Gastrocnemius medialis (tissue), 4 donors: ENCODE data around the gene PLD1. TPM values are rescaled to one million over a fixed set of nuclear protein-coding genes. Genes with fewer than 3 reads are reported as not detected.
A peak's percentile ranks its signal among the peaks of the same experiment; 100 is the strongest.

Source experiments
- ATAC-seq, 2 donors: fragments of 150-250 bp; one replicate each; pipeline ENCODE4 v1.9.1; 2016
- DNase-seq, 2 donors: peaks; one replicate each; pipeline ENCODE4 v3.0.0-alpha.2; 2019
- H3K27ac ChIP-seq, 4 donors: fragments of 200-600 bp; sonication (generic); 1 replicate in 1 of 4; 2 replicates in 3 of 4; pipeline ENCODE4 v1.5.1; 2016 to 2018; ENCODE audit warnings: mild to moderate bottlenecking in 2 of 4, moderate library complexity in 1 of 4
- H3K27me3 ChIP-seq, 3 donors: fragments of 200-600 bp; sonication (generic) in 2 of 3; 1 replicate in 1 of 3; 2 replicates in 2 of 3; pipeline versions ENCODE4 v1.5.1 to v1.6.0; 2016 to 2019; ENCODE audit warnings: mild to moderate bottlenecking in 1 of 3, moderate library complexity in 1 of 3
- H3K36me3 ChIP-seq, 2 donors: fragments of 200-600 bp; sonication (generic) in 1 of 2; one replicate each; pipeline ENCODE4 v1.5.1; 2017 to 2018
- H3K4me1 ChIP-seq, 2 donors: fragments of 200-600 bp; sonication (generic) in 1 of 2; one replicate each; pipeline ENCODE4 v1.5.1; 2016 to 2017; ENCODE audit warnings: mild to moderate bottlenecking in 2 of 2
- H3K4me3 ChIP-seq, 4 donors: fragments of 200-600 bp; sonication (generic) in 3 of 4; 1 replicate in 1 of 4; 2 replicates in 3 of 4; pipeline ENCODE4 v1.5.1; 2016 to 2019; ENCODE audit warnings: mild to moderate bottlenecking in 2 of 4
- H3K9me3 ChIP-seq, 3 donors: fragments of 200-600 bp; sonication (generic) in 2 of 3; 1 replicate in 1 of 3; 2 replicates in 2 of 3; pipeline ENCODE4 v1.5.1; 2016 to 2019
- POLR2A ChIP-seq, 2 donors: fragments of 450-650 bp; IDR thresholded peaks; one replicate each; pipeline ENCODE4 v1.6.1; 2017; ENCODE audit warnings: antibody characterized with exemption in 2 of 2, mild to moderate bottlenecking in 2 of 2, moderate library complexity in 2 of 2
- in situ Hi-C, 4 donors: fragments of 200-750 bp; cut with MboI; loops; one replicate each; pipeline versions ENCODE4 v1.15.0 to v1.8.0; 2017; ENCODE audit warnings: low sequenced_read_pairs in 4 of 4
- intact Hi-C: fragments of 100-400 bp; cut with DNase I; formaldehyde crosslinking; loops from one replicate; pipeline ENCODE4 v1.15.1; 2023; ENCODE audit warnings: low total_unique reads
- total RNA-seq, 4 donors: library from RNA; depleted of rRNA; stranded (reverse); fragments of >200 nt; gene quantifications; one replicate each; pipeline versions ENCODE4 v1.1.0 to v1.2.3, GENCODE V29; 2016
- TF ChIP-seq, protein P1 (sequence below), 5 experiments: fragments of 450-650 bp in 3 of 5; fragments of 200-600 bp in 2 of 5; sonication (generic) in 2 of 5; IDR thresholded peaks in 4 of 5; conservative IDR thresholded peaks in 1 of 5; 1 replicate in 4 of 5; 2 replicates in 1 of 5; pipeline ENCODE4 v1.5.1; 2016 to 2019; ENCODE audit warnings: antibody characterized with exemption in 5 of 5, mild to moderate bottlenecking in 3 of 5, moderate library complexity in 3 of 5

Gene PLD1
- total RNA-seq, 4 donors from 2014 or later: 1.9 to 5.6 (median 4.6) TPM

GRCh38 chr3:171831936-171832335 lies 21.7 kb upstream of the PLD1 start:
- peaks cover 13 to 33% of the 10 kb centered on the region in 2 donors for H3K4me1 ChIP-seq

GRCh38 chr3:171830518-171830875 lies 20.2 kb upstream of the PLD1 start:
- H3K4me1 ChIP-seq: peaks cover 13 to 32% of the 10 kb centered on the region in 2 donors
- DNase-seq: no peak
- intact Hi-C loops: loop anchor here (5.0 to 10.0 kb wide), 2 partner anchors 58 to 646 kb away; no protein-coding TSS in a partner anchor

More at GRCh38 chr3:171831936-171832335, 21.7 kb upstream of the PLD1 start:
- H3K27me3 ChIP-seq: no peaks in the 10 kb centered on the region
- no peak for DNase-seq
- no peaks in the 10 kb centered on the region for H3K9me3 ChIP-seq
- no peak overlapping the region for H3K4me3 ChIP-seq
- TF ChIP-seq, protein P1, sequence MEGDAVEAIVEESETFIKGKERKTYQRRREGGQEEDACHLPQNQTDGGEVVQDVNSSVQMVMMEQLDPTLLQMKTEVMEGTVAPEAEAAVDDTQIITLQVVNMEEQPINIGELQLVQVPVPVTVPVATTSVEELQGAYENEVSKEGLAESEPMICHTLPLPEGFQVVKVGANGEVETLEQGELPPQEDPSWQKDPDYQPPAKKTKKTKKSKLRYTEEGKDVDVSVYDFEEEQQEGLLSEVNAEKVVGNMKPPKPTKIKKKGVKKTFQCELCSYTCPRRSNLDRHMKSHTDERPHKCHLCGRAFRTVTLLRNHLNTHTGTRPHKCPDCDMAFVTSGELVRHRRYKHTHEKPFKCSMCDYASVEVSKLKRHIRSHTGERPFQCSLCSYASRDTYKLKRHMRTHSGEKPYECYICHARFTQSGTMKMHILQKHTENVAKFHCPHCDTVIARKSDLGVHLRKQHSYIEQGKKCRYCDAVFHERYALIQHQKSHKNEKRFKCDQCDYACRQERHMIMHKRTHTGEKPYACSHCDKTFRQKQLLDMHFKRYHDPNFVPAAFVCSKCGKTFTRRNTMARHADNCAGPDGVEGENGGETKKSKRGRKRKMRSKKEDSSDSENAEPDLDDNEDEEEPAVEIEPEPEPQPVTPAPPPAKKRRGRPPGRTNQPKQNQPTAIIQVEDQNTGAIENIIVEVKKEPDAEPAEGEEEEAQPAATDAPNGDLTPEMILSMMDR (IDR thresholded peaks at IDR 0.05 in 4 of 5, conservative IDR thresholded peaks at IDR 0.05 in 1 of 5): no peak
- no peak for ATAC-seq
- intact Hi-C loops: loop anchor here (5.0 to 10.0 kb wide), 2 partner anchors 60 to 647 kb away; no protein-coding TSS in a partner anchor
- no peaks in the 10 kb centered on the region for H3K36me3 ChIP-seq
- H3K27ac ChIP-seq: peak overlapping the region in 2 of 4 donors; percentile 62 to 63
- in situ Hi-C loops: loop anchor here in 3 of 4 donors (10.0 to 25.0 kb wide), 3 partner anchors 187 to 505 kb away; no protein-coding TSS in a partner anchor

GRCh38 chr3:171829841-171830517 lies 19.7 kb upstream of the PLD1 start:
- peak overlapping the region; percentile 50 to 61 (median 54) for H3K27ac ChIP-seq
- in situ Hi-C loops: loop anchor here in 3 of 4 donors (10.0 to 25.0 kb wide), 3 partner anchors 185 to 507 kb away; no protein-coding TSS in a partner anchor
- H3K4me1 ChIP-seq: peaks cover 13 to 27% of the 10 kb centered on the region in 2 donors
- no peak overlapping the region for H3K4me3 ChIP-seq
- no peaks in the 10 kb centered on the region for H3K9me3 ChIP-seq
- TF ChIP-seq, protein P1 (IDR thresholded peaks at IDR 0.05 in 4 of 5, conservative IDR thresholded peaks at IDR 0.05 in 1 of 5): peak; percentile 14 to 60 (median 40)
- TF ChIP-seq POLR2A (IDR thresholded peaks at IDR 0.05): no peak
- DNase-seq (peak; percentile 46 to 64), ATAC-seq (peak; percentile 57 to 60)
- intact Hi-C loops: loop anchor here (5.0 to 10.0 kb wide), 2 partner anchors 58 to 645 kb away; no protein-coding TSS in a partner anchor
- H3K36me3 ChIP-seq: no peaks in the 10 kb centered on the region
- no peaks in the 10 kb centered on the region for H3K27me3 ChIP-seq

More at GRCh38 chr3:171830518-171830875, 20.2 kb upstream of the PLD1 start:
- Histone ChIP-seq H3K27ac (peak overlapping the region; percentile 50 to 61 (median 54)), H3K27me3 (no peaks in the 10 kb centered on the region), H3K36me3 (no peaks in the 10 kb centered on the region), H3K4me3 (no peak overlapping the region), H3K9me3 (no peaks in the 10 kb centered on the region)
- TF ChIP-seq POLR2A (IDR thresholded peaks at IDR 0.05): no peak
- TF ChIP-seq, protein P1 (IDR thresholded peaks at IDR 0.05 in 4 of 5, conservative IDR thresholded peaks at IDR 0.05 in 1 of 5): no peak
- in situ Hi-C loops: loop anchor here in 3 of 4 donors (10.0 to 25.0 kb wide), 3 partner anchors 186 to 507 kb away; no protein-coding TSS in a partner anchor
- no peak for ATAC-seq

DNA sequence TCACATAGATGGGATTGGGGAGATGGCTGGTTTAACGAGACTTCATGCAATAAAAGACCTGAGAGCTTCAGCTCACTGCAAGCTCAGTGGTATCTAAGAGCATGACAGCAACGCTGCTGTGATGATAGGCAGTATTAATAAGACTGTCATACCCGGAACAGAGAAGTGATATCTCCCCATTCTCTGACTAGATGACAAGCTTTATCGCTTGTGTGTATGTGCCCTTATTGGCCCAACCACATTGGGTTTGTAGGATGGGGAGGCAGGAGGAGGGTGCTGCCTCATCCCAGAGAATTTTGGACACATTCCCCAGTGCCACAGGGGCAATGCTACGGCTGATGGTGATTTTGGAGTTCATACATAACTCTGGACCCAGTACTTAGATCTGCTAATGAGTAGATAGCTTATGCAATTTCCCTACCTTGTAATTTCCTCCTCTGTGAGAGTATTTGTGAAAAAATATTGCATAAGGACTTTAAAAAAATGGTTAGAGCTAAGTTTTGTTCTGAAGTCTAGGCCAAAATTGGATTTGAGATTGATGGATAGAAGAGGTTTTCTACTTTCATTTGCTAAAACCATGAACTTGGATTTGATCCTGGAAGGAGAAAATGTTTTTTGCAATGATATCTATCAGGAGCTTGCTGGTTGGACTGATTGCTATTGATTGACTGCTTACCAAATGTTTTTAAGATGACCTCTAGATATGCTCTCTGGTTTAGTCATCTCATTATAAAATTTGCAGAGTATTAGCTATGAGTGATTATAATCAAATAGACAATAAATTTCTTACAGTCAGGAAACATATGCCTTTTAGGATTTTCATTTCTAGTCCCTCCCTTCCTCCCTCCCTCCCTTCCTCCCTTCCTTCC lies 18.9 kb upstream of the PLD1 start:
- no peaks in the 10 kb centered on the region for H3K27me3 ChIP-seq
- TF ChIP-seq POLR2A (IDR thresholded peaks at IDR 0.05): no peak
- TF ChIP-seq, protein P1 (IDR thresholded peaks at IDR 0.05 in 4 of 5, conservative IDR thresholded peaks at IDR 0.05 in 1 of 5): no peak
- peak overlapping the region; percentile 35 to 61 (median 53) for H3K27ac ChIP-seq
- intact Hi-C loops (no loop called here), in situ Hi-C loops (loop anchor here in 2 of 4 donors (25.0 kb wide), 2 partner anchors 192 to 508 kb away; no protein-coding TSS in a partner anchor)
- ATAC-seq (no peak), DNase-seq (no peak)
- H3K9me3 ChIP-seq: no peaks in the 10 kb centered on the region
- no peaks in the 10 kb centered on the region for H3K36me3 ChIP-seq
- no peak overlapping the region for H3K4me3 ChIP-seq
- H3K4me1 ChIP-seq: peaks cover 6 to 18% of the 10 kb centered on the region in 2 donors
